HepG2 (cell line): ENCODE data around the gene ESRP2. TPM values are rescaled to one million over a fixed set of nuclear protein-coding genes. Genes with fewer than 3 reads are reported as not detected.

Source experiments
- CREBL2 ChIP-seq: sonication (generic); formaldehyde crosslinking; IDR thresholded peaks from 2 replicates; pipeline ENCODE4 v1.8.1; 2023; ENCODE audit warnings: missing genetic modification reagents, mild to moderate bottlenecking, borderline replicate concordance
- DMAP1 ChIP-seq: IDR thresholded peaks from 2 replicates; pipeline ENCODE4 v1.6.1; 2016
- DPF2 ChIP-seq: sonication (generic); formaldehyde crosslinking; IDR thresholded peaks from 2 replicates; pipeline ENCODE4 v1.4.0; 2020; ENCODE audit warnings: mild to moderate bottlenecking, low read depth, missing genetic modification reagents, borderline replicate concordance
- E2F2 ChIP-seq: sonication (generic); formaldehyde crosslinking; IDR thresholded peaks from 2 replicates; pipeline ENCODE4 v1.4.0; 2020; ENCODE audit warnings: missing genetic modification reagents, borderline replicate concordance
- HMG20B ChIP-seq: conservative IDR thresholded peaks from 2 replicates; pipeline ENCODE4 v1.6.1; 2016; ENCODE audit warnings: missing genetic modification reagents, missing compliant biosample characterization
- PCBP1 ChIP-seq: fragments of 200-400 bp; formaldehyde crosslinking; IDR thresholded peaks from 2 replicates; pipeline ENCODE4 v1.6.1; 2017; ENCODE audit warnings: mild to moderate bottlenecking, low read depth, low read length, borderline replicate concordance
- PPARG ChIP-seq: conservative IDR thresholded peaks from 2 replicates; pipeline ENCODE4 v1.6.1; 2016; ENCODE audit warnings: missing biosample characterization, missing genetic modification reagents
- SYNCRIP ChIP-seq: fragments of 200-400 bp; formaldehyde crosslinking; IDR thresholded peaks from 2 replicates; pipeline ENCODE4 v1.6.1; 2018; ENCODE audit warnings: mild to moderate bottlenecking, low read depth, low read length; ENCODE audit not compliant: insufficient read depth
- ZFAT ChIP-seq: sonication (generic); formaldehyde crosslinking; conservative IDR thresholded peaks from 2 replicates; pipeline ENCODE4 v1.8.1; 2023; ENCODE audit warnings: missing genetic modification reagents, inconsistent platforms
- ZKSCAN5 ChIP-seq: sonication (generic); formaldehyde crosslinking; IDR thresholded peaks from 2 replicates; pipeline ENCODE4 v1.5.1; 2020; ENCODE audit warnings: mild to moderate bottlenecking, missing genetic modification reagents
- ZNF160 ChIP-seq: sonication (generic); formaldehyde crosslinking; IDR thresholded peaks from 2 replicates; pipeline ENCODE4 v1.8.0; 2022; ENCODE audit warnings: mild to moderate bottlenecking, inconsistent platforms, missing genetic modification reagents
- ZNF280D ChIP-seq: sonication (generic); formaldehyde crosslinking; IDR thresholded peaks from 2 replicates; pipeline ENCODE4 v1.5.1; 2020; ENCODE audit warnings: mild to moderate bottlenecking, missing genetic modification reagents
- ZNF333 ChIP-seq: sonication (generic); formaldehyde crosslinking; IDR thresholded peaks from 2 replicates; pipeline ENCODE4 v1.4.0; 2020; ENCODE audit warnings: mild to moderate bottlenecking, missing genetic modification reagents, borderline replicate concordance
- ZNF407 ChIP-seq: sonication (generic); formaldehyde crosslinking; IDR thresholded peaks from one replicate; pipeline ENCODE4 v1.5.1; 2020; ENCODE audit warnings: mild to moderate bottlenecking, missing genetic modification reagents; ENCODE audit errors: not compliant biosample characterization
- polyA plus RNA-seq, 8 experiments: library from polyadenylated mRNA; depleted of rRNA in 3 of 8; stranded (reverse) in 7 of 8; unstranded in 1 of 8; fragments of >200 nt; fragmentation: Illumina TruSeq in 4 of 8; extraction: Trizol in 4 of 8; gene quantifications; 2 replicates each; pipeline versions ENCODE4 v1.2.1 to v1.2.3, GENCODE V29; 2011 to 2016; ENCODE audit warnings: low read depth in 4 of 8, missing spikeins in 1 of 8, mixed read lengths in 1 of 8; ENCODE audit not compliant: insufficient read depth in 1 of 8
- total RNA-seq, 5 experiments: library from RNA; depleted of rRNA; stranded (reverse); fragments of >200 nt; fragmentation: Illumina TruSeq; extraction: Trizol; gene quantifications; 2 replicates each; pipeline ENCODE4 v1.2.3, GENCODE V29; 2016; ENCODE audit warnings: low read depth in 1 of 5
- TF ChIP-seq, protein P1 (sequence below): sonication (generic); formaldehyde crosslinking; IDR thresholded peaks from 2 replicates; pipeline ENCODE4 v1.8.1; 2022; ENCODE audit warnings: mild to moderate bottlenecking, missing genetic modification reagents

The ESRP2 gene
- total and polyA plus RNA-seq, 2 of the 13 experiments (the other 11 are each of a cell fraction or from before 2014, with no cell fraction given) = 21.1 to 32.4 TPM

GRCh38 chr16:68263559-68264127 lies 27.7 kb upstream of the ESRP2 start (continued):
- TF ChIP-seq, protein P1, sequence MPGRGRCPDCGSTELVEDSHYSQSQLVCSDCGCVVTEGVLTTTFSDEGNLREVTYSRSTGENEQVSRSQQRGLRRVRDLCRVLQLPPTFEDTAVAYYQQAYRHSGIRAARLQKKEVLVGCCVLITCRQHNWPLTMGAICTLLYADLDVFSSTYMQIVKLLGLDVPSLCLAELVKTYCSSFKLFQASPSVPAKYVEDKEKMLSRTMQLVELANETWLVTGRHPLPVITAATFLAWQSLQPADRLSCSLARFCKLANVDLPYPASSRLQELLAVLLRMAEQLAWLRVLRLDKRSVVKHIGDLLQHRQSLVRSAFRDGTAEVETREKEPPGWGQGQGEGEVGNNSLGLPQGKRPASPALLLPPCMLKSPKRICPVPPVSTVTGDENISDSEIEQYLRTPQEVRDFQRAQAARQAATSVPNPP (CRISPR knock-in tag) = no peak
- TF ChIP-seq ZNF160 (CRISPR knock-in tag) (no peak), DPF2 (CRISPR knock-in tag) (no peak), ZKSCAN5 (CRISPR knock-in tag) (no peak), HMG20B (CRISPR knock-in tag) (no peak), ZFAT (CRISPR knock-in tag) (no peak), ZNF407 (no peak), CREBL2 (CRISPR knock-in tag) (no peak), PPARG (CRISPR knock-in tag) (0 out of 2 replicates have a peak, but pooled peaks have one; percentile 17), ZNF333 (peak; percentile 76; the same call in 1 of the 2 replicates), PCBP1 (0 out of 2 replicates have a peak, but pooled peaks have one; percentile 65), DMAP1 (CRISPR knock-in tag) (no peak), E2F2 (CRISPR knock-in tag) (no peak), SYNCRIP (no peak), ZNF280D (peak; percentile 46; the same call in 1 of the 2 replicates)
